A673 (cell line): ENCODE measurements around the gene AGER. TPM values are rescaled to one million over a fixed set of nuclear protein-coding genes. Genes with fewer than 3 reads are reported as not detected.
"Not testable (repeated sequence)": the region's sequence is repeated elsewhere in the genome, so short reads cannot be mapped to it uniquely, and the experiment has no call there.

Source experiments
- BruUV-seq: library from RNA; stranded (reverse); fragments of 400-500 nt; replicated peaks from 2 replicates; lab custom pipeline; 2021; lab: Mats Ljungman, UMichigan
- CTCF ChIA-PET: fragments of 300-600 bp; sonication (Branson Sonifier 250); formaldehyde crosslinking; loops from one replicate; lab custom pipeline; 2022; ENCODE audit warnings: antibody characterized with exemption; lab: Charles Lee
- POLR2A ChIA-PET: fragments of 300-600 bp; sonication (Branson Sonifier 250); formaldehyde crosslinking; loops from one replicate; lab custom pipeline; 2022; ENCODE audit warnings: antibody characterized with exemption; ENCODE audit not compliant: low non-redundant PET; lab: Charles Lee
- DNase-seq: peaks from one replicate; pipeline ENCODE4 v3.0.0-alpha.2; 2015; ENCODE audit warnings: low spot score
- H3K27ac ChIP-seq: fragments of 200-600 bp; sonication (generic); 2 replicates; pipeline ENCODE4 v1.5.1; 2016; ENCODE audit warnings: mixed run types, low read depth, mild to moderate bottlenecking, mixed read lengths, antibody characterized with exemption, low read length; ENCODE audit not compliant: poor library complexity, severe bottlenecking
- H3K27me3 ChIP-seq: fragments of 200-600 bp; sonication (generic); replicated peaks from 2 replicates; pipeline ENCODE4 v1.6.1; 2017; ENCODE audit warnings: mixed run types, low read depth, mild to moderate bottlenecking, mixed read lengths, antibody characterized with exemption, low read length; ENCODE audit not compliant: insufficient read depth, poor library complexity
- H3K36me3 ChIP-seq: fragments of 200-600 bp; sonication (generic); 2 replicates; pipeline ENCODE4 v1.6.1; 2016; ENCODE audit warnings: mixed run types, mild to moderate bottlenecking, mixed read lengths, antibody characterized with exemption, low read length; ENCODE audit not compliant: insufficient read depth, poor library complexity, severe bottlenecking
- H3K4me1 ChIP-seq: fragments of 200-600 bp; sonication (generic); 2 replicates; pipeline ENCODE4 v1.6.1; 2017; ENCODE audit warnings: mixed run types, mild to moderate bottlenecking, mixed read lengths, antibody characterized with exemption, low read length; ENCODE audit not compliant: insufficient read depth, poor library complexity, severe bottlenecking
- H3K4me3 ChIP-seq: fragments of 200-600 bp; sonication (generic); 2 replicates; pipeline ENCODE4 v1.5.1; 2016; ENCODE audit warnings: low read depth, mixed run types, mild to moderate bottlenecking, mixed read lengths, low read length; ENCODE audit not compliant: poor library complexity, severe bottlenecking
- H3K9me3 ChIP-seq: fragments of 200-600 bp; sonication (generic); 2 replicates; pipeline ENCODE4 v1.6.1; 2016; ENCODE audit warnings: mixed run types, low read depth, mild to moderate bottlenecking, mixed read lengths, antibody characterized with exemption, low read length; ENCODE audit not compliant: poor library complexity, severe bottlenecking
- CTCF ChIP-seq: fragments of 300-800, 200-600 bp; sonication (generic); conservative IDR thresholded peaks from 2 replicates; pipeline ENCODE4 v1.5.1; 2017; ENCODE audit warnings: low read depth, mild to moderate bottlenecking, antibody characterized with exemption, low read length, moderate library complexity, mixed read lengths
- EZH2 ChIP-seq: fragments of 200-600 bp; sonication (generic); IDR thresholded peaks from 2 replicates; pipeline ENCODE4 v1.6.1; 2017; ENCODE audit warnings: borderline replicate concordance, low read depth, mild to moderate bottlenecking, mixed read lengths, antibody characterized with exemption, low read length; ENCODE audit not compliant: poor library complexity, severe bottlenecking
- intact Hi-C: fragments of 100-400 bp; cut with micrococcal nuclease; formaldehyde crosslinking; loops from one replicate; pipeline ENCODE4 v1.10.0; 2022; ENCODE audit not compliant: unreplicated experiment
- total RNA-seq: library from RNA; stranded (reverse); gene quantifications from 2 replicates; pipeline ENCODE4 v1.2.3, GENCODE V29; 2021

The AGER gene
- total RNA-seq, 1 experiment from 2014 or later, result 13.3 TPM

DNA sequence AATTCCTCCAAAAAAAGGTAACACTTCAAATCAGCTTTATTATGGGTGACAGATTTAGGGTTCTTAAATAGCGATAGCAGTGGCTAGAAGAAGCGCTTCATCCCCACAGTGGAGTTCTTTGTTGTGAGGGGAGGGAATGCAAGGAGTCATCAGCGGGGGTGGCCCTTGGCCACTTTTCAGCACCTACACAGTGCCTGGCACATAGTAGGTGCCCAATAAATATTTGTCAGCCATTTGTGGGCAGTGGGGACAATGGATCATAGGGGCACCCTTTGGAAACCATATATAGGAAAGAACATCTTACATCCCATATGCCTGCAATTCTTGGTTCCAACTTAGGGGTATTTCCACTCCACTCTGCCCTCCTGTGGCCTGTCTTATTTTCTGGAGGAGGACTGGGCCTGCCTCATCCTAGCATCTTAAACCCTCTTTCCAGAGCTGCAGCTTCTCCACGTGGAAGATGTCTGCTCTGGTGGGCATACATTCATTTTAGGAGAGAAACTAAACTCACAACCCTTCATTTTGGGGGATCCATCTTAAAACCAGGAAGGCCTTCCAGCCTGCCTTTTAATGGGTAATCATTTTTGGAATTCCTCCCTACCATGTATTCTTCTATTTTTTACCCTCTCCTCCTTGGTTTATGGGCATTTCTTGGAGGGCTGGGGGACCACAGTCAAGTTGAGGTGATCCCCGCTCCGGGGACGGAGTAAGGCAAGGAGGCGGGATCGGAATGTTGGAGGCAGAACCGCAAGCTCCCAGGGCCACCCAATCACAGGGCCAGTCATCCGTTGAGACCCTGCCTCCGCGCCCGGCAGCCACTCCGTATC lies 11.0 kb upstream of the AGER start:
- BruUV-seq, result TSS peak; percentile 89
- ChIA-PET POLR2A (interaction anchor here (0.5 to 1.0 kb wide), 3 partner anchors 66 to 777 kb away, joined by 3 to 4 read pairs (median 4); no protein-coding TSS in a partner anchor), CTCF (interaction anchor here (0.6 to 1.0 kb wide), 3 partner anchors 17 to 174 kb away, joined by 3 to 4 read pairs (median 4); partner anchors contain the start of gene EGFL8)
- Histone ChIP-seq H3K9me3 (no peaks in the 10 kb centered on the region), H3K36me3 (no peaks in the 10 kb centered on the region), H3K27ac (peak overlapping the region; percentile 99), H3K27me3 (no peaks in the 10 kb centered on the region), H3K4me1 (peaks cover 44% of the 10 kb centered on the region), H3K4me3 (peak overlapping the region; percentile 64)
- DNase-seq, result peak; percentile 76
- no peak for TF ChIP-seq EZH2
- TF ChIP-seq CTCF, result peak; percentile 60
- intact Hi-C loops, result loop anchor here (1.0 to 2.0 kb wide), 2 partner anchors 66 to 76 kb away; partner anchors contain the start of gene ATF6B

- no TSS peak for BruUV-seq
- H3K4me3 ChIP-seq, result no peak overlapping the region
- CTCF ChIA-PET, result no interaction called here
- intact Hi-C loops, result loop anchor here (2.0 kb wide), 1 partner anchor 66 kb away; the partner anchor contains the start of gene ATF6B
- peaks cover 44% of the 10 kb centered on the region for H3K4me1 ChIP-seq
- TF ChIP-seq EZH2, result no peak
- no peak for TF ChIP-seq CTCF
- no peaks in the 10 kb centered on the region for H3K9me3 ChIP-seq
- peak overlapping the region; percentile 99 for H3K27ac ChIP-seq
- no peaks in the 10 kb centered on the region for H3K27me3 ChIP-seq
- no peak for DNase-seq
- H3K36me3 ChIP-seq, result no peaks in the 10 kb centered on the region
- POLR2A ChIA-PET, result no interaction called here
These were observed 10.3 kb upstream of the AGER start for GRCh38 chr6:32194388-32194787.

DNA sequence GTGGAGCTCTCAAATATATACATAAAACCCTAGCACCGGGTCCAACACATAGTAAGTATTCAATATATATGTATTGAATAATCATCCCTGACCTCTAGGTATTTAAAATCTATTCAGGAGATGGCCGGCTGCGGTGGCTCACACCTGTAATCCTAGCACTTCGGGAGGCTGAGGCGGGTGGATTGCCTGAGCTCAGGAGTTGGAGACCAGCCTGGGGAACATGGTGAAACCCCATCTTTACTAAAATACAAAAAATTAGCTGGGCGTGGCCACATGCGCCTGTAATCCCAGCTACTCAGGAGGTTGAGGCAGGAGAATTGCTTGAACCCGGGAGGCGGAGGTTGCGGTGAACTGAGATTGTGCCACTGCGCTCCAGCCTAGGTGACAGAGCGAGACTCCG lies 9.0 kb upstream of the AGER start:
- Histone ChIP-seq H3K27ac (peak overlapping the region; percentile 94), H3K4me1 (peaks cover 44% of the 10 kb centered on the region)
- CTCF ChIA-PET, H3K27me3 ChIP-seq, H3K9me3 ChIP-seq, H3K4me3 ChIP-seq, BruUV-seq, intact Hi-C loops, H3K36me3 ChIP-seq, POLR2A ChIA-PET, DNase-seq: not testable (repeated sequence)
